Measurements from ENCODE around the gene HEPN1. TPM values are rescaled to one million over a fixed set of nuclear protein-coding genes. Genes with fewer than 3 reads are reported as not detected.

The HEPN1 gene
- total and polyA plus RNA-seq, 2 donors (not counting 3 experiments of a cell fraction or from before 2014, with no cell fraction given), result not detected

GRCh38 chr11:124944565-124944964, 25.5 kb downstream of the HEPN1 start:
- no peak for TF ChIP-seq FOS (IDR thresholded peaks at IDR 0.05; ENCODE audit: borderline replicate concordance, insufficient read depth, low read length)
- TF ChIP-seq EZH2 (IDR thresholded peaks at IDR 0.05; ENCODE audit: borderline replicate concordance, low read depth, low read length, severe bottlenecking), result no peak
- no peak for TF ChIP-seq POLR2AphosphoS5 (IDR thresholded peaks at IDR 0.05; ENCODE audit: insufficient read depth, low read depth, low read length)
- TF ChIP-seq POLR2A (IDR thresholded peaks at IDR 0.05; ENCODE audit: low read depth, low read length), result no peak
- TF ChIP-seq MAX (IDR thresholded peaks at IDR 0.05; ENCODE audit: insufficient read depth, insufficient read length), result no peak
- no peak for TF ChIP-seq JUN (IDR thresholded peaks at IDR 0.05; ENCODE audit: borderline replicate concordance, insufficient read depth, insufficient read length, low read depth)
- TF ChIP-seq CTCF (IDR thresholded peaks at IDR 0.05; ENCODE audit: extremely low read depth in 1 of 2, insufficient read depth in 1 of 2, low read depth in 1 of 2, low read length in 2 of 2), result no peak
- TF ChIP-seq MYC (IDR thresholded peaks at IDR 0.05; ENCODE audit: low read depth, low read length), result no peak
- no peak for TF ChIP-seq GATA2 (IDR thresholded peaks at IDR 0.05; ENCODE audit: insufficient read depth, insufficient read length, low read depth, low read length)
- H3K36me3 ChIP-seq (ENCODE audit: control insufficient read depth in 2 of 2, extremely low read depth in 1 of 2, insufficient read depth in 2 of 2, low read length in 2 of 2), result no peaks in the 10 kb centered on the region
- no peak overlapping the region for H3K4me3 ChIP-seq (replicated peaks in 1 of 3; ENCODE audit: insufficient read depth in 1 of 3, low read depth in 1 of 3, low read length in 3 of 3)
- H3K9ac ChIP-seq (replicated peaks; ENCODE audit: extremely low read depth, insufficient read depth, low read length), result no peak overlapping the region
- no peak overlapping the region for H3K27ac ChIP-seq (ENCODE audit: insufficient read depth, low read depth, low read length)
- ChIA-PET POLR2A (no interaction called here), CTCF (interaction anchor here (1.0 to 2.2 kb wide), 4 partner anchors 10 to 68 kb away, joined by 3 to 12 read pairs (median 8); no protein-coding TSS in a partner anchor)
- H3K9me1 ChIP-seq (replicated peaks; ENCODE audit: control insufficient read depth, extremely low read depth, insufficient read depth, low read length), result no peaks in the 10 kb centered on the region
- FAIRE-seq (no peak), DNase-seq (ENCODE audit: low read depth, low spot score) (no peak)
- H3K9me3 ChIP-seq (replicated peaks; ENCODE audit: control insufficient read depth, insufficient read depth, low read length), result no peaks in the 10 kb centered on the region
- H3K4me1 ChIP-seq (ENCODE audit: control insufficient read depth, extremely low read depth, insufficient read depth, low read length), result no peaks in the 10 kb centered on the region
- intact Hi-C loops (cut with micrococcal nuclease), result no loop called here
- no peaks in the 10 kb centered on the region for H3K27me3 ChIP-seq (ENCODE audit: control insufficient read depth in 2 of 2, insufficient read depth in 2 of 2, low read length in 2 of 2)
- dilution Hi-C loops (cut with MboI; ENCODE audit: extremely low pct_ligation_motif_present, low sequenced_read_pairs), result no loop called here
- BruUV-seq (replicated peaks), result no TSS peak
- no peaks in the 10 kb centered on the region for H3K79me2 ChIP-seq (ENCODE audit: control insufficient read depth, insufficient read depth, low read length)
- H3K4me2 ChIP-seq (ENCODE audit: insufficient read depth, low read length), result no peak overlapping the region
- H2AFZ ChIP-seq (ENCODE audit: low read depth, low read length), result no peak overlapping the region
- no peaks in the 10 kb centered on the region for H4K20me1 ChIP-seq (replicated peaks; ENCODE audit: control insufficient read depth, extremely low read depth, insufficient read depth, low read length)

All from endothelial cell of umbilical vein (primary cell).